Breast epithelium (tissue), 4 donors: Measurements from ENCODE around the gene PPARG. TPM values are rescaled to one million over a fixed set of nuclear protein-coding genes. Genes with fewer than 3 reads are reported as not detected.

Source experiments
- DNase-seq, 2 donors: peaks; one replicate each; pipeline ENCODE4 v3.0.0-alpha.2; 2019; ENCODE audit warnings: low spot score in 2 of 2
- H3K27ac ChIP-seq, 2 donors: fragments of 200-600 bp; sonication (generic) in 1 of 2; one replicate each; pipeline ENCODE4 v1.5.1; 2016 to 2019; ENCODE audit warnings: mild to moderate bottlenecking in 1 of 2
- H3K27me3 ChIP-seq, 2 donors: fragments of 200-600 bp; sonication (generic) in 1 of 2; one replicate each; pipeline versions ENCODE4 v1.5.1 to v1.6.0; 2017 to 2019; ENCODE audit warnings: control low read depth in 1 of 2, mild to moderate bottlenecking in 1 of 2
- H3K36me3 ChIP-seq: fragments of 200-600 bp; one replicate; pipeline ENCODE4 v1.5.1; 2019
- H3K4me1 ChIP-seq, 2 donors: fragments of 200-600 bp; sonication (generic); one replicate each; pipeline ENCODE4 v1.5.1; 2016 to 2019; ENCODE audit warnings: control low read depth in 1 of 2
- H3K4me3 ChIP-seq, 3 donors: fragments of 200-600 bp; sonication (generic); 1 replicate in 2 of 3; 2 replicates in 1 of 3; pipeline ENCODE4 v1.5.1; 2016 to 2019; ENCODE audit warnings: mild to moderate bottlenecking in 3 of 3, moderate library complexity in 2 of 3
- H3K9me3 ChIP-seq, 2 donors: fragments of 200-600 bp; sonication (generic) in 1 of 2; one replicate each; pipeline ENCODE4 v1.5.1; 2016 to 2019; ENCODE audit warnings: control low read depth in 1 of 2
- CTCF ChIP-seq, 3 donors: fragments of 450-650 bp; IDR thresholded peaks; one replicate each; pipeline ENCODE4 v1.5.1; 2016 to 2017; ENCODE audit warnings: antibody characterized with exemption in 3 of 3, mild to moderate bottlenecking in 3 of 3, moderate library complexity in 3 of 3
- POLR2A ChIP-seq: fragments of 450-650 bp; IDR thresholded peaks from one replicate; pipeline ENCODE4 v1.6.1; 2016; ENCODE audit warnings: antibody characterized with exemption, mild to moderate bottlenecking, moderate library complexity
- POLR2AphosphoS5 ChIP-seq, 3 donors: sonication (generic); formaldehyde crosslinking; IDR thresholded peaks; one replicate each; pipeline ENCODE4 v1.6.1; 2017; ENCODE audit warnings: antibody characterized with exemption in 3 of 3
- intact Hi-C: fragments of 100-400 bp; cut with DNase I; formaldehyde crosslinking; loops from one replicate; pipeline ENCODE4 v1.15.1; 2023; ENCODE audit warnings: low total_unique reads
- total RNA-seq, 3 donors: library from RNA; depleted of rRNA; stranded (reverse); fragments of >200 nt; gene quantifications; one replicate each; pipeline ENCODE4 v1.1.0, GENCODE V29; 2016

The PPARG gene
- total RNA-seq, 3 donors from 2014 or later = 44.2 to 359 (median 96.0) TPM

- intact Hi-C loops = loop anchor here (10.0 kb wide), 1 partner anchor 159 kb away; no protein-coding TSS in a partner anchor
- no peaks in the 10 kb centered on the region for H3K9me3 ChIP-seq
- no peaks in the 10 kb centered on the region for H3K36me3 ChIP-seq
- no peaks in the 10 kb centered on the region for H3K4me1 ChIP-seq
- no peak for DNase-seq
- no peak overlapping the region for H3K4me3 ChIP-seq
- TF ChIP-seq CTCF (IDR thresholded peaks at IDR 0.05) (no peak), POLR2A (no peak), POLR2AphosphoS5 (IDR thresholded peaks at IDR 0.05) (no peak)
- no peak overlapping the region for H3K27ac ChIP-seq
- H3K27me3 ChIP-seq = no peaks in the 10 kb centered on the region
Observed at GRCh38 chr3:12265508-12265907, 23.4 kb upstream of the PPARG start.

- Histone ChIP-seq H3K4me3 (no peak overlapping the region), H3K9me3 (no peaks in the 10 kb centered on the region), H3K36me3 (no peaks in the 10 kb centered on the region), H3K27ac (no peak overlapping the region), H3K4me1 (no peaks in the 10 kb centered on the region), H3K27me3 (no peaks in the 10 kb centered on the region)
- TF ChIP-seq POLR2A (no peak), POLR2AphosphoS5 (IDR thresholded peaks at IDR 0.05) (no peak), CTCF (IDR thresholded peaks at IDR 0.05) (no peak)
- intact Hi-C loops = loop anchor here (10.0 kb wide), 1 partner anchor 159 kb away; no protein-coding TSS in a partner anchor
- DNase-seq = no peak
Observed at GRCh38 chr3:12266038-12266437, 22.8 kb upstream of the PPARG start.

GRCh38 chr3:12267376-12268030 is 21.4 kb upstream of the PPARG start:
- H3K4me3 ChIP-seq = no peak overlapping the region
- no peaks in the 10 kb centered on the region for H3K9me3 ChIP-seq
- H3K27me3 ChIP-seq = no peaks in the 10 kb centered on the region
- no peak overlapping the region for H3K27ac ChIP-seq
- TF ChIP-seq CTCF (IDR thresholded peaks at IDR 0.05) (no peak), POLR2AphosphoS5 (IDR thresholded peaks at IDR 0.05) (no peak), POLR2A (no peak)
- intact Hi-C loops = loop anchor here (10.0 kb wide), 1 partner anchor 157 kb away; no protein-coding TSS in a partner anchor
- H3K4me1 ChIP-seq = no peaks in the 10 kb centered on the region
- no peaks in the 10 kb centered on the region for H3K36me3 ChIP-seq
- DNase-seq = no peak

GRCh38 chr3:12268049-12268735 is 20.7 kb upstream of the PPARG start:
- Histone ChIP-seq H3K27me3 (no peaks in the 10 kb centered on the region), H3K36me3 (no peaks in the 10 kb centered on the region), H3K4me1 (no peaks in the 10 kb centered on the region), H3K27ac (no peak overlapping the region), H3K4me3 (no peak overlapping the region), H3K9me3 (no peaks in the 10 kb centered on the region)
- TF ChIP-seq CTCF (IDR thresholded peaks at IDR 0.05) = no peak
- intact Hi-C loops = loop anchor here (10.0 kb wide), 1 partner anchor 157 kb away; no protein-coding TSS in a partner anchor
- no peak for DNase-seq

GRCh38 chr3:12270976-12271375 is 17.9 kb upstream of the PPARG start:
- H3K4me3 ChIP-seq = no peak overlapping the region
- H3K9me3 ChIP-seq = no peaks in the 10 kb centered on the region
- H3K27ac ChIP-seq = no peak overlapping the region
- TF ChIP-seq CTCF (IDR thresholded peaks at IDR 0.05) (no peak), POLR2AphosphoS5 (IDR thresholded peaks at IDR 0.05) (no peak)
- H3K36me3 ChIP-seq = no peaks in the 10 kb centered on the region
- no peaks in the 10 kb centered on the region for H3K4me1 ChIP-seq
- no peaks in the 10 kb centered on the region for H3K27me3 ChIP-seq
- DNase-seq = no peak
- intact Hi-C loops = no loop called here
